RPMI8226 (cell line): ENCODE measurements around the gene BANF2.

Experiments used
- DNase-seq: peaks from one replicate; pipeline ENCODE4 v3.0.0-alpha.2; 2015

The BANF2 gene

DNA sequence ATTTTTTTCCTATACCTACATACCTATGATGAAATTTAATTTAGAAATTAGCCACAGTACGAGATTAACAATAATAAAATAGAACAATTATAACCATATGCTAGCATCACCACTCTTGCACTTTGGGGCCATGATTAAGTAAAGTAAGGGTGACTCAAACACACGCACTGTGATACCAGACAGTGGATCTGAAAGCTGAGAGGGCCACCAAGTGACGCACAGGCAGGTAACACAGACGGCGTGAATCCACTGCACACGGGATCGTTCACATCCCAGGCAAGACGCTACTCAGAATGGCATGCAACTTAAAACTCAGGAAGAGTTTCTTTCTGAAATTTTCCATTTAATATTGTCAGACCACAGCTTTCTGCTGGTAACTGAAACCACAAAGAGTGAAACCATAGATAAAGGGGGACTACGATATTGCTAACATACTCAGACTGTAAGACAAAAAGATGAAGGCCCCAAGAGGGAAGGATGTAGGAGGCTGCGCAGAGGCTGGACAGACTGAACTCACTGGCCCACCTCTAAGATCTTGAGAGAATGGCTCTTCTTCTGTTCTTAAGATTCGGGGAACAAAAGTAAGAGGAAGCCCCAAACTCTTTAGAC is 35.6 kb upstream of the BANF2 start:
- DNase-seq = no peak

GRCh38 chr20:17665756-17666155 is 34.0 kb upstream of the BANF2 start:
- DNase-seq = no peak

DNA sequence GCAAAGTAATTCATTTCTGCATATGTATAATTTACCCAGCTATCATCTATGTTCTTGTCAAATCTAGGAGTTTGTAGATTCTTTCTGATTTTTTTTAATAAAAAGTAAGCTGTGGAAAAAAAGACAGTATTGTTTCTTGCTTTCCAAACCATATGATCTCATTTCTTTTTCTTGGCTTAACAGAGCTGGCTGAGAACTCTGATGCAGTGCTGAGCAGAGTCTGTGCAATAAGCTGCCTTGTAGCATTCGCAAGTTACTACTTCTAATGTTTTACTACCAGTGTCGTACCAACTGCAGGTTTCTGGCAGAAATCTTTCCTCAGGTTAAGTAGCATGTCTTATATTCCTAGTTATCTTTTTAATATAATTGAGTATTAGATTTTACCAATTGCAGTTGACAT is 33.3 kb upstream of the BANF2 start:
- DNase-seq = no peak

DNA sequence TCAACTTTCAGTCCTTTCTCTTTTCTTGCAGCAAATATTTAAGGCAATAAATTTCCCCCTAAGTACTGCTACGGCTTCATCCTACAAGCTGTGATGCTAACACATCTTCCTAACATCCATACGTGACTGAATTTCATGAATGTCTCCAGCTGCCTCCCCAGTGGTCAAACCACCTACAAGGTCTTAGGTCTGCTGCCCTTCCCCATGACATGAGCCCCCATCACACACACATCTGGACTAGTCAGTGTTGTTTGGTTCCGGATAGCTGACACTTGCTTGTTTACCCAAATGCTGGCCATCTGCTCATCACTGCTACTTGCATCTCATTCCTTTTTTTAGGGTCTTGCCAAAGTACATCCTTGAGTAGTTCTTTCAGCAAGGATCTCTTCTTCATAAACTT is 32.3 kb upstream of the BANF2 start:
- DNase-seq = no peak

- no peak for DNase-seq
These were observed 31.3 kb upstream of the BANF2 start for GRCh38 chr20:17668432-17668831.

DNA sequence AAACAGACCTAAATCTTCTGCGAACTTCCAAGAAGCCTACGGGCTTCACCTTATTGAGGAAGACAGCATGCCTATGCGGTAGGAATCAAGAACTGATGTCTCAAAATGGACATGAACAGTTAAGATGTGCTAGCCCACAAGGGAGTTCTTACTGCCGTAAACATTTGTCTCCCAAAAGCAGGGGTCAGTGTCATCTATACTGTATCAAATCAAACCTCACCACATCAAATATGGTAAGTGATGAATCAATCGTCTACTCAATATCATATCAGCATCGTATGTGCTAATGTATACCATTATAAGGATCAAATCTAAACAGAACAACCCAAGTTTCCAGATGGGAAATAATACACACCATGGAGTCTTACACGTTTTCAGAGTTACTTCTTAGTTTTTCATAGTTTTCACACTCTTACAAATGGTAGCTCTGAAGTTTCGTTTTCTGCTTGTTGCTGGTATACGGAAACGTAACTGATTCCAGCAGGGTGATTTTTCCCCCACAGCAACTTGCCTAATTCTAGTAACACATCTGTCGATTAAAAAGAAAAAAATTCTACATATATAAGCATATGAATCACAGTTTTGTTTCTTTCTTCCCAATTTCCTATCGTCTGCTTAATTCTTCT is 30.3 kb upstream of the BANF2 start:
- DNase-seq = no peak

GRCh38 chr20:17671011-17671410 is 28.8 kb upstream of the BANF2 start:
- DNase-seq = no peak

GRCh38 chr20:17671565-17671964 is 28.2 kb upstream of the BANF2 start:
- no peak for DNase-seq

GRCh38 chr20:17673084-17673483 is 26.7 kb upstream of the BANF2 start:
- DNase-seq = no peak

GRCh38 chr20:17674722-17675518 is 24.8 kb upstream of the BANF2 start:
- DNase-seq = no peak

DNA sequence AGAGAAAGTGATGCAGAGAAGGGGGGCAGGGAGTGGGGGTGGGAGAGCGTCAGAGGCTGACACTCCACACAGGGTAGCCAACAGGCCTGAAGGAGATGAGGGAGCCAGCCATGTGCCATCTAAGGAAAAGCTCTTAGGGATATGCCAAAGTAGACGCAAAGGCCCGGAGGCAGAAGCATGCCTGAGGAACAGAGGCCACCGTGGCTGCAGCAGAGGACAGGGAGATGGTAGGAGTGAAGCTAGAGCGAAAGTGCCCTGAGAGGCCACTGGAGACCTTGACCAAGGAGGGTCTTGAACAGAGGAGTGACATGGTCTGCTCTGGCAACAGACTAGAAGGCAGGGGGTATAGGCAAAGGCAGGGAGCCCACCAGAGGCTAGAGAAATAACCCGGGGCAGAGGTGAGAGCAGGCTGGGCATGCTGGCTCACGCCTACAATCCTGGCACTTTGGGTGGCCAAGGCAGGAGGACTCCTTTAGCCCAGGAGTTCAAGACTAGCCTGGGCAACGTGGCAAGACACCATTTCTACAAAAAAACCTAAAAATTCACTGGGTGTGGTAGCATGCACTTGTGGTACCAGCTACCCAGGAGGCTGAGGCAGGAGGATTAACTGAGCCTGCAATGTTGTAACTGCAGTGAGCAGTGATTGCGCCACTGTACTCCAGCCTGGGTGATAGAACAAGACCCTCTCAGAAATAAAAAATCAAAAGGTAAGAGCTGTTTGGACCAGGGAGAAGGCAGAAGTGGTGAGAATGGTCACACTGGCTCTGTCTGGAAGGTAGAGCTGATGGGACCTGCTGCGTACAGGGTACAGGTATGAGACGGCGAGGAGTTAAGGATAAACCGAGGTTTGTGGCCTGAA is 24.0 kb upstream of the BANF2 start:
- DNase-seq = no peak

GRCh38 chr20:17676378-17676759 is 23.4 kb upstream of the BANF2 start:
- no peak for DNase-seq

DNA sequence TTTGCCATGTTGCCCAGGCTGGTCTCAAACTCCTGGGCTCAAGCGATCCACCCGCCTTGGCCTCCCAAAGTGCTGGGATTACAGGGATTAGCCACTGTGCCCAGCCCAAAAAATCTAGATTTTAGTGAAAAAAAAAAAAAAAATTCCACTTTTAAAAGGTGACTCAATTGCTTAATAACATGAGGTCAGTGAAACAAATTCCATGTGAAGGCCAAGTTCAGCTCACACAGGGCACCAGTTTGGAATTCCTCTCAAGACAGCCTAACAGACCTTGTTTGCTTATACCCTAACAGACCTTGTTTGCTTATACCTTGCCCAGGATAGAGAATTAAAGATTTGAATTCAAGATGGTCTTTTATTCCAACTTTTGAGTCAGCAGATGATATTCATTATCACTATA is 22.8 kb upstream of the BANF2 start:
- no peak for DNase-seq

- no peak for DNase-seq
These were observed 21.5 kb upstream of the BANF2 start for GRCh38 chr20:17678295-17678694.

GRCh38 chr20:17678886-17679285 is 20.9 kb upstream of the BANF2 start:
- DNase-seq = no peak

DNA sequence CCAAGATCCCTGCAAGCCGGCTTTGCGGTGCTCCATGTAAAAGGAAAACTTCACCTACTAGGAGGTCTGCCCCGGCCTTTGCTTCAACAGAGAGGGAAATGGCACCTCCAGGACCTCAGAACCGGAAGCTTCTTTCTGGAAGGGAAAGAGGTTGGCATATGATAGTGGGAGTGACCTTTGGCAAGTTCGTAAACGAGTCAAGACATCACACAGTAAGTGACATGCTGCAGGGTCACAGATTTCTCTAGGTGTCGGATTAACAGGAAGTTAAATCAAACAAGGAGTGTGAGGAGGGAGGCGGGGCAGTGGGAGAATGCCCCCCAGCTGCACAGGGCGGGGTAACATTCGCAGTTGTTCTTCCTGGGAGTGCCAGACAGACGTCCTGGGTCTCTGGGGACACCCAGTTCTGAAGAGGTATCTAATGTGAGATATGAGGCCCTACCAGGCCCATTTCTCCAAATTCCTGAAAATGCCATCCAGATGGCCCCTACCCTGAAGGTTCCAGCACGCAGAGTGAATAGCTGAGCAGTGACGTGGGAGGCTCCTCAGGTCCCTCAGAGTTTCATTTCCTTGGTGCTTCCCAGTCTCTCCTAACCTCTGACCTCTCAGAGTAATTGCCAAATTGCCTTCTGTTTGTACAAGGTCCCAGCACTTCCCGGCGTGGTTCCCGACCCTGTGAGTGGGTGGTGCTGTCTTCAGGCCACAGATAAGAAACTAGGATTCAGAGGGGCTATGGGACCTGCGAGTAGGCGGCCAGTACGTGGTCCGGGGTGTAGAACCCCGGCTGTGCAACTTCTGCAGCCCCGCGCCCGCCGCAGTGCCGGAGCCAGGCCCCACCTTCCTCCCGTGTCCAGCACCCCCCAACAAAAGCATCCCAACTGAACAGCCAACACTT is 19.6 kb upstream of the BANF2 start:
- DNase-seq = peak; percentile 22

DNA sequence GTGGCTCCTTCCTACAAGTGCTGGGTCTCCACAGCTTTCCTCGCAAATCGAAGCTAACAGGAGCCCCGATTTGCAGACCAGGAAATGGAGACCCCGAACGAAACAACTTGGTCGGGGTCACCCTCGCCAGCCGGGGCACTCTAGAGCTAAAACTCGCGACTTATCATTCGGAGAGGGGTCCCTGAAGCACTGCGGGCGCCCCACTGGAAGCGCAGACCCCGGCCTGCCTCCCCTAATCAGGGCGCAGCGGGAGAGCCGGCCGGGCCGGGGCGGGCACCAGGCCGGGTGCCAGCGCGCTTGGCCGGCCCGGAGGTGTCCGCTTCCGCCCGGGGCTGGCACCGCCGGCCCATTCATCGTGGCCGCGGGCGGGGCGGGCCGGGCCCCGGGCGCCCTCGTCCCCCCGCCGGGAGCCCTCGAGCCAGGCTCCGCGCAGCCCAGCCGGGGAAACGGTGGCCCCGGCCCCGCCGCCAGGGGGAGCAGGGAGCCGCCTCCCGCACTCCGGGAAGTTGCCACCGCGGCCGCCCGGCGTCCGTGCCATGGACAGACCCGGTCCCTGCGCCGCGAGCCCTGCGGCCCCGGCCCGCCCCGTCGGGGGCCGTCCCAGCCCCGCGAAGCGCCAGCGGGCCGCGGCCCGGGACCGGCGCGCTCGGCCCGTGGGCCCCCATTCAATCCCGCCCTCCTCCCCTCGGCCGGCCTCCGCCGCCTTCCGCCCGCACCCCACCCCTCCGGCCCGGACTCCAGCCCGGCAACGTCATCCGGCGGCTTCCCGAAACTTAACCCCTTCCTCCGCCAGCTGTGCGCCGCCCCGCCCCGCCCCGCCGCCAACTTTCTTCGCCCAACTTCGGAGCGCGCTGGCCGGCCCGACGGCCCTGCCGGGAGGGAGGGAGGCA is 18.7 kb upstream of the BANF2 start:
- DNase-seq = peak; percentile 87

DNA sequence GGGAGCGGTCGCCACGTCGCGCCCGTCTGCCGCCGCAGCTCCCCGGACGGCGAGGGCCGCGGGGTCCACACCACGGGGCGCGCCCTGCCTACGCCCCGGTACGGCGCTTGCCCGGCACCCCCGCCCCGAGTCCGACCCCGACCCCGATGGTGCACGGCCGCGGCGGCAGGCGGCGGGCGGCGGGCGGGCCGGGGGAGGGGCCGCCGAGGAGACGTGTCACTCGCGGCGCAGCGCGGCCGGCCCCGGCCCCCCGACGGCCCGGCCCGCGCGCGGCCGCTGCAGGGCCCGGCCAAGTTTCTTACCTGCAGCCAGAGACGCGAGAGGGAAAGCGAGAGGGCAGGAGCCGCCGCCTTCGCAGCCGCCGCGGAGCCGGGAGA is 18.1 kb upstream of the BANF2 start:
- DNase-seq = no peak

DNA sequence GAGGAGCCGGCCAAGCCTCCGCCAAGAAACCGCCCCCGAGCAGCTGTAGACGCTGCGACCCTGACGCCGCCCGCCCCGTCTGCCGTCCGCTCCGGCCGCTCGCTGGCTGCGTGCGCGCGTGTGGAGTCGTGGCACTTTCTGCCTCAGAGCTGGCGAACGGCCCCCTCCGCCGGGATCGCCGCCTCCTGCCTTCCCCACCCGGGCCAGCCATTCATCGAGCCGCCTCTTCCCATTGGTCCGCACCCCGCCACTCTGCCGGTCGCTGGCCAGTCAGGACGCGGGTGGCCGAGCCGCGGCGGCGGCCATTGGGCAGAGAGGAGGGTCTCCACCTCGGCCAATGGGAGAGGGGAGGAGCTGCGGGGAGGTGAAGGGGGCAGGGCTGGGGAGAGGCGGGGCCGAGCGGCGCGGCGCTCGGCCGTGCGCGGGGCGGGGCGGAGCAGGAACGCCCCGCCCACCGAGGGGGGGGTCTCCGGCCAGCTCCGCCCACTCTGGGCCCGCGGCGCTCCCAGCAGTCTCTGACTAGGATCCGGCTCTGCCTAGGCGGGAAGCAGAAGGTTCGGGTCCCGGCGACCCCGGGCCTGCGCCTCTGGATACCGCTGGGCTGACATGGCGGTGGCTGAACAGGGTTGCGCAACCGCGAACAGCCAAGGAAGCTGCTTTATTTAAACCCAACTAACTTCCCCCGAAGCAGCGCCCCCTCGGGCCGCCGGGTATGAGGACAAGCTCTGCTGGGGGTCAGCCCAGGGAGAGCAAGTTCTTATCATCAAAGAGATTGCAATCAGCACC is 17.5 kb upstream of the BANF2 start, which contains the start of gene RRBP1:
Gene RRBP1, minus strand, starts transcription at position 140 of the 786 bp plus-strand sequence. CDS start 21,735 bp downstream, outside the sequence.
- peak; percentile 99 for DNase-seq

GRCh38 chr20:17682889-17683198 is 16.9 kb upstream of the BANF2 start:
- DNase-seq = no peak
